DMS153 treated with DMSO at 0.1 percent for 48 hours (cell line): Measurements from ENCODE around the gene LRRC75B.

Experiments used
- DNase-seq: peaks from one replicate; lab custom pipeline; 2025; ENCODE audit not compliant: unreplicated experiment; lab: John Stamatoyannopoulos, UW

LRRC75B gene

DNA sequence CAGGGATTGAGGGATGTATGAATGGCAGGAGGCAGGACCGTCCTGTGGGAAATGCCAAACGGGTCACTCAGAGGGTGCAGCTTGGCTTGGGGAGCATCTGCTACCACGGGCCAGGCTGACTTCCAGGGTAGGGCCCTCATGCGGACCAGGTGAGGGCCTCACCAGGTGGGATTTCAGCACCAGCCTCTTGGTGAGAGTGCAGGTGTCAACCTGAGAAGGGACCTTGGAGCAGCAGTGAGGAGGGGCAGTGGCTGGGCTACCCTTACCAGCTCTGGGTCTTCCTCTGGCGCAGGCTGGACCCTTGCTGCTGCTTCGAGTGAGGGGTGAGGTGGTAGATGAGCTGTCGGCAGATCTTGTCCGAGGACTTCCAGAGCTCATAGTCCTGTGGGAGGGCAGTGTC is 4.9 kb downstream of the LRRC75B start:
- DNase-seq: no peak

DNA sequence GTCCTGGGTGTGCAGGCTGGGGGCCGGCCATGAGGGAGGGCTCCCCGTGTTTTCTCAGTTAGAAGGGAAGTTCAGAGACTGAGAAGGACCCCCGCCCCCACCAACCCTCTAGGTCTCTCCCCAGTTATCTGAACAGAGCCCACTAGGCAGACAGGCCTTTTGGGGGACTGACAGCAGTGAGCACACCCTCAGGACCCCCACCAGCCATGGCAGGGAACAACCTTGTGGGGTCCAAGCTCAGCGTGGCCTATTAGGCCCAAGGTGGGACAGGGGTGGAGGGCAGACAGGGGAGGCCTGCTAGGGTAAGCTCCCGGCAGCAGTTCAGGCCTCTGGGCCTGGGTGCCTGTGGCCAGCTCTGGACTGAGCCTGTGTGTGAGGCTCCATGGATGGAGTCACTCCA is 5.6 kb downstream of the LRRC75B start:
- no peak for DNase-seq

DNA sequence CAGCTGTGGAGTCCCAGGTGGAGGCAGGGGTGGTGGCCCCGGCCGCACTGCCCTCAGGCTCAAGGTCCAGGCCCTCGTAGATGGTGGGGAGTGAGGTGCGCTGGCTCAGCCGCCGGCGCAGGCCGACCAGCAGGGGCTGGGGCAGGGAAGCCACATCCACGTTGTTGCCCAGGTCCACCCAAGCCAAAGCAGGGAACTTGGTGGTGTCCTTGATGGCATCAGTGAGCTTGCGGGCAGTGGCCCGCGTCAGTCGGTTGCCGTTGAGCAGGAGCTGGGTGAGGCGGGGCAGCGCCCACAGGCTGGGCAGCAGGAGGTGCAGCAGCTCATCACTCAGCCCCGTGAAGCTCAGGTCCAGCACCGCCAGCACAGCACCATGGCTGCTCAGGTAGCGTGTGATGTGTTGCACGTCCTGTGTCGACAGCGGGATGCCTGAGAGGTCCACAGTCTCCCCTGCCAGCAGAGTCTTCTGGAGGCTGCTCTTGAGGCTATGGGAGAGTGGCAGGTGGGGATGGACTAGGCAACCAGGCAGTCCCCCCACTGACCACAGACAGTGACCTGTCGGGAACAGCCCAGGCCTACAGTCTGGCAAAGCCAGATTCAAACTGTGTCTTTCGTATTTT is 6.8 kb downstream of the LRRC75B start:
- DNase-seq: no peak

DNA sequence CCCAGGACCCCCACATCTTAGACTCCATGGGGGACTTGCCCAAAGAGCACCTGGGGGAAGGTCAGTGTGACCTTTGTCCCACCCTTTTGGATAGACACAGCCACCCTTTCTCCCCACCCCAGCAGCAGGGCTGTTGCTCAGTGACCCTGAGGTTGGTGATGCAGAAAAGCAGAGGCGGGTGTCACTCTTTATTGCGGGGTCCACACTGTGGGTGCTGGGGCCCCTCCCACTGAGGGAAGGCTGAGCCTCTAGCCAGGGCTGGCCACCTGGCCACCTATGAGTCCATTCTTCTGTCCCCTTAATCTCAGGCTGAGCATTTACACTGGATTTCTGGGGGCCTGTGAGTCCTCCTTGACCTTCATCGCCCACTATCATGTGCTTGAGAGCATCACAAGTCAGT is 7.4 kb downstream of the LRRC75B start:
- DNase-seq: no peak

DNA sequence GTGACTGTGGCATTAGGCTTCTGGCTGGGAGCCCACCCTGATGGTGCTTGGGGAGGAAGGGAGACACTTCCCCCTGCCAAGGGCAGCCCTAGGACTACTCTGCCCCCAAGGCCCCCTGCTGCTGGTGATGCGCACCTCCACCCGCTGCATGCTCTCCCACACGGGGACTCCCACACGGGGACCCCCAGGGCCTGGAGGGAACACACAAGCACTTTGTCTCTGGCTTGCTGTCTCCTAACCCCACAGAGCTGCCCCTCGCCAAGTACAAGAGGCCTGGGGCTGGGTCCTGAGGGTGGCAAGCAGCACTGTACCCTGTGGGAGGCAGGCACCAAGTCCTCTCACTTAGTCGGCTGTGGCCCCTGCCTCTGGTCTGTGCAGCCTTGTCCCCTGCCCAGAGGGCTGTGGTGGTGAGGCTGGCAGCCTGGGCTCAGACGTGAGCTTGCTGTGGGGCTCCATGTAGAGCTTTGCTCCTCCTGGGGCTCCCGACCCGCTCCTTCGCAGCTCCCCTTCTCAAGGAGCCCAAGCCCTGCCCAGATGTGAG is 7.9 kb downstream of the LRRC75B start:
- no peak for DNase-seq

DNA sequence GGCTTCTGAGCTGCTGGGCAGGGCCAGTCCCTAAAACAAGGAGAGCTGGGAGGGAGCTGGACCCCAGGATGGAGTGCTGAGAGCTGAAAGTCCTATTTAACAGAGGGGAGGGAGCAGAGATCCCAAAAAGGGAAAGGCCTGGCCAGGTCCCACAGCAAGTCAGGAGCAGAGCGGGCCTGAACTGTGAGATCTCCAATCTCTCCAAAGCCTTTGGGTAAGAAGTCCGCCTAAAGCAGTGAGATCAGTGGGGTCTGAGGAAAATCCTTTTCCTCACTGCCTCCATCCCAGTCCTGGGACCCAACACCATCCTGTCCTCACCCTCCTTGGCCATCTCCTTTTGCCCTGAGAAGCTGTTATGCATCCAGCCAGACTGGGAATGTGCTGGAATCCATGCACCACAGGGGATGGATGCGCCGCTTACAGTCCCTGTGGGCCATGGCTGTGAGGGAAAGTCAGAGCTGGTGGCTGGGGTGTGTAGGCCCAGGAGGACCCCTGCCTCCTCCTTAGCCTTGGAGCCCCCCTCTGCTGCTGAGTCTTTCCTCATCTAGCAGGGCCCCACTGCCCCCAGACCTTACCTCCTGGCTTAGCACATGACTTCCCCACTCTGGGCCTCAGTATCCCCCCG is 8.6 kb downstream of the LRRC75B start:
- DNase-seq: no peak

DNA sequence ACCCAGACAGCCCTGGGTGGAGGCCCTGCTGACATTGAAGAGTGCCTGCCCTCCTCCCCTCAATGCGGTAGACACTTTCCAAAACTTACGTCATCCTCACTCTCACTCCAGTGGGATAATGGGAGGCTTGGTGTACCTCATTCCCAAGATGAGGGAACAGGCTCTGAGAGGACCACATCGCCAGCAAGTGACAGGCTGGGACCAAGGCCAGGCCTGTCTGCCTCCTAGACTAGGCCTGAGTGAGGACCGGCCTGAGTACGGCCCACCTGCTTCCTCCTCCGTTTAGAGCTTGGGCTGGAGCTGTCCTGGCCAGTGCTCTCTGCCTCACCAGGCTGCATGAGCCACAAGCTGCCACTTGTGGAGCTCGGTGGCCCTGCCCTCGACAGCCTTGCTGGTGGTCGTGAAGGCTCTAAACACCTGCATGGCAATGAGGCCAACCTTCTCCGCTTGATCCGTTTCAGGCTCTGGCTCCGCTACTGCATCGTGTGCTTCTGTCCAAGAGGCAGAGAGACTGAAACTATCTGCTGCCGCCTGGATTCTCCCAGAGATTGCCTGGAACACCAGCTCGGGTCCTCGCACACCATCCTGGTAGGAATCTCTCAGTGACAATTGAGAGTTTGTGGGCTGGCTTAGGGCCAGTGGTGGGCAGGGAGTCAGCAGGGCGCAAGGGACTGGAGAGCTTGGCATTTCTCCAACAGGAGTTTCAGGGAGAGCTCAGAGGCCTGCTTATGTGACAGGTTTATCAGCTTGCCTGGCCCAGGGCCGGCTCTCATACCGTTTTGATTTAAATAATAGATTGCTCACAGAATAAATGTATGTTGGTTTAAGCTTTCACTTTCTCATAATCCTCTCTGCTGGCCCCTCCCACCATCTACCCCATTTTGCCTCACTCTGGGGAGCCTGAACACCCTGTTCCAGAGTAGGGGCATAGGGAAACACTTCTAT is 9.4 kb downstream of the LRRC75B start:
- peak; percentile 60 for DNase-seq

DNA sequence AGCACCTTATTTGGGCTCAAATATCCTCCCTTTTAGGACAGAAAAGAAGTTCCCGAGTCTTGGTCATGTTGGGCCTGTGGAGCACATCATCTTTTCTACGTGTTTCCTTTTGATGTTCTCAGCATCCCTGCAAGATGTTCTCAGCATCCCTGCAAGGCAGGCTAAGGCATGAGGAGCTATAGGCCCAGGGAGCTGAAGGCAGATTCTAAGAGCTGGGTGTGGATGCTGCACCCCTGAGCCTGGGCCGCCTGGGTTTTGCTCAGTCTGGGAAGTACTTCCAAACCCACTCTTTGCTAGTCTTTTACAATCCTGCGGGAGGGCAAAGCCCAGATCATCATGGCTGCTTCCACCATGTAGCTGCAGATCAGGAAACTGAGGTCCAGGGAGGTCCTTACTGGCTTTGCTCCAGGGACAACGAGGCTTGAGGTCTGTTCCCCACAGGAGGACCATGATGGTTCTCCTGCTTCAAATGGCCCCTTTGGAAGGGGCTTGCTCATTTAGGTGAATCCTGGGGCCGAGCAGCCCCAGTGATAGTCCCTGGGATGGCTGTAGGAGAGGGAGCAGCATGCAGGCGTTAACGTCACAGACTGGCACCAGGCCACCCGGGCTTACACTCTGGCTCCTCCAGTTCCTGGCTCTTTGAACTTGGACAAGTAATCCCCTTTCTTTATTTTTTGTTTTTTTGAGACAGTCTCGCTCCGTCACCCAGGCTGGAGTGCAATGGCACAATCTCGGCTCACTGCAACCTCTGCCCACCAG is 10.6 kb downstream of the LRRC75B start:
- no peak for DNase-seq

DNA sequence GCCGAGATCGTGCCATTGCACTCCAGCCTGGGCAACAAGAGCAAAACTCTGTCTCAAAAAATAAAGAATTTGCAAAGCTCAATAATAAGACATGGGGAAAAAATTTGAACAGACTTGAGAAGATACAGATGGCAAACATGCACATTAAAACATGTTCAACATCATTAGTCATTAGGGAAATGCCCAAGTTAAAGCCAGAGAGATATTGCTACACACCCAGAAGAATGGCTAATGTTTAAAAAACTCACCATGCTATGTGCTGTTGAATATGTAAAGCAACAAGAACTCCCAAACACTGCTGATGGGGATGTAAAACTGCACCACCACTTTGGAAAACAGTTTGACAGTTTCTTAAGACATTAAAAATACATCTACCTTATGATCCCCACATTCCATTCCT is 12.6 kb downstream of the LRRC75B start:
- DNase-seq: no peak

DNA sequence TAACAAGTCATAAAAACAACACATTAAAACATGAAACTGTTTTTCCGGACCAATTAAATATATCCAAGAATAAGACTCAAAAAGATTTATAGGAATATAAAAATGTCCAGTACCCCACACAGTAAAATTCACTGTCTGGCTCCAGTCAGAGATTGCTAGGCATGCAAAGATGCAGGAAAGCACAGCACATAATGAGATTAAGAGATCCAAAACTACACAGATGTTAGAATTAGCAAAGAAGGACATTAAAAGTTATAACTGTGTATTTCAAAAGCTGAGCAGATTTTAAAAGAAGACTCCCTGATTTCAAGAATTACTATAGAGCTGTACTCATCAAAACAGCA is 13.6 kb downstream of the LRRC75B start:
- no peak for DNase-seq

DNA sequence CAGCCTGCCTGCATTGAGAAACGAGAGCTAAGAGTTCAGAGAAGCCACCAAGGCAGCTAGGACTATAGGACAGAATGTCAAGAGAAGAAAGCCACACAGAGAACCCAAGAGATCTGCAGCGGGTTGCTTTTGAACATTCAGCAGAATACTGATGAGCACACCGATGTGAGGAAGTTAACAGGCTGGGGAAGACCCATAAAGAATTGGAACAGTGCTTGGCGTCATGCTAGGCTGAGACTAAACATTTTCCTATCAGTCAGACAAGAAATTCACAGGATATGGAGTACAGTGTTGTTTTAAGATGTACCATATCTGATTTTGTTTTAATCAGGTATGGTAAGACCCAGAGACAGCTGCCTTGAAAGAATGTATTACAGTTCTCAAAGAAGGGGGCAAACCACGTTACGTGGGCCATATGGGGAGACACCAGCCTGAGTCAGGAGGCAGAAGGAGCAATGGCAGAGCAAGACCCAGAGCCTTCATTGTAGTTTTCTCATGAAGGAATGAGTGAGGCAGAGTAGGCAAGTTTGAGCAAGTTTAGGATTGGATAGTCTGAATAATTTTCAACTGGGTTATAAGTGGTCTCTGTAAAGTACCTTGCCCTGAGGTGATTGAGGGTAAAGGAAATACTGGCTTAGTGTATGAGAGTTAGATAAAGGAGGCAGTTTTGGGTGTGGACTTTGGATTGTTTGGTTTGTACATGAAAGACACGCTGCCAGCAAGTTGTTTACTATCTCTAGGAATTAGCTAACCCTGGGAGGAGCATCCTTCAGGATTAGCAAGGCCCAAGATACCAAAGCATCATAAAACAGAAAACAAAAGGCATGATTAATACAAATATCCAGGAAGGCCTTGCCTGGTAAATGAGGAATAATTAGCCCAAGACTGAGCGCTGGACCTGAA is 14.3 kb downstream of the LRRC75B start:
- DNase-seq: no peak

DNA sequence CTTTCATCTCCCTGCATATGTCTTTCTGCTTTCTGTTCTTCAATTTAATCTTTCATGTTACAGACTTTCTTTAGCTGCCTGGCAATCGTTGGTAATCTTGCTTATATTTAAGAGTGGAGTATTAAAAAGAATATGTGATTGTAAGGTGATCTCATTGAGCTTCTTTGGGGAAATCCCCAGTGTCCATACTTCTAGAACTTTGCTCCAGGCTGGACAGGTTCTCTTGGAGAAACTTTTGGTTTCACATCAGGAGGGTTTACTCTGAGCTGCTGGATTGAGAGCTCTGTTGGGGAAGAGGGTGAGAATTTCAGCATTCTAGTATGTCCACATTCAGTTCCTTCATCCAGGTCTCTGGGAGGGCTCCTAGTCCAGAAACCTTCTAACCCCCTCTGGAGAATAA is 16.1 kb downstream of the LRRC75B start:
- DNase-seq: no peak

DNA sequence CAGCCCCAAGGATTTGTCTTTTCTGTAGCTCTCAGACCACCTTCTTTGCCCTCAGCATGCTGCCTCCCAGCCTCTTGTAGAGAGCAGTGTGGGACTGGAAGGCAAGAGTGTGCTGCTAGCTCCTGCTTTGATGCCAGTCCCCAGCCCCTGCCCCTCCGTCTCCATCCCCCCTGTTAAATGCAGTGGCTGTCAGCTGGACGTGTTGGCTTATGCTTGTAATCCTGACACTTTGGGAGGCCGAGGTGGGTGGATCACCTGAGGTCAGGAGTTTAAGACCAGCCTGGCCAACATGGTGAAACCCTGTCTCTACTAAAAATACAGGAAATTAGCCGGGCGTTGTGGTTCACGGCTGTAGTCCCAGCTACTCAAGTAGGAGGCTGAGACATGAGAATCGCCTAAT is 21.6 kb downstream of the LRRC75B start:
- no peak for DNase-seq

DNA sequence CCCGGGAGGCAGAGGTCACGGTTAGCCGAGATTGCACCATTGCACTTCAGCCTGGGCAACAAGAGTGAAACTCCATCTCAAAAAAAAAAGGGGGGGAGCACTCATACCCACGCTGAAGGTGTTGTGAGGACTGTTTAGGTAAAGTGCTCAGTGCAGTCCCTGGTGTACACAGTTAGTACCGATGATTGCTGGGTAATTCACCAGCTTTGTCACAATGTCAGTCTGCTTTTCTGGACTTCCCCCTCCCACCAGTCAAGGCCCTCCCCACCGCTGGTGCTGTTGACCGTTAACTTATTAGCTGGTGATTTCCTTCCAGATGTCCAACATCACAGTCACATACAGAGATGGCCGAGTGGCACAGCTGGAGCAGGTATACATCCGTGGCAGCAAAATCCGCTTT is 25.2 kb downstream of the LRRC75B start:
- no peak for DNase-seq

DNA sequence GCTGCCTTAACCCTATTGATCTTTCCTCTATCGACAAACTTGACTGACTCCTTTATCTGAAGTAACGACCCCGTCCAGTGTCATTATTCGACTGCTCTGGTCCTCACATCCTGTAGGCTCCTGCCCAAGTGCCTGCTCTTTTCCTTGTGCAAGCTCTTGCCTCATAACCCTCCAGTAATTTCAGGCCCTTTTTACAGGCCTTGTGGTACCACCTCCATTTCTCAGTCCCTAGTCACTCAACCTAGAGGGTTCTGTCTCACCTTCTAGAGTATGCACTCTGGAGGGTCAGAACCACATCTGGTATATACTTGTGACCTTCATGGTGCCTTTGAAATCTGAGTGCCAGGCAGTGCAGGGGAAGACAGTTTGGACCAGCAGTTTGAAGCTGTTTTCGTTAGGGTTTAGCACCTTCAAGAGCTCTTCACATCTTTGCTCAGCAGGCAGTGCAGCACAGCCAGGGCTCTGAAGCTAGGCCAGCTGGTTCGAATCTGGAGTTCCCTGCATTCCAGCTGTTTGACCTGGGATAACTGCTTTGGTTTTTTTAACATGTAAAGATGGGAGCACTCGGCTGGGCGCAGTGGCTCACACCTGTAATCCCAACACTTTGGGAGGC is 25.9 kb downstream of the LRRC75B start:
- DNase-seq: no peak

DNA sequence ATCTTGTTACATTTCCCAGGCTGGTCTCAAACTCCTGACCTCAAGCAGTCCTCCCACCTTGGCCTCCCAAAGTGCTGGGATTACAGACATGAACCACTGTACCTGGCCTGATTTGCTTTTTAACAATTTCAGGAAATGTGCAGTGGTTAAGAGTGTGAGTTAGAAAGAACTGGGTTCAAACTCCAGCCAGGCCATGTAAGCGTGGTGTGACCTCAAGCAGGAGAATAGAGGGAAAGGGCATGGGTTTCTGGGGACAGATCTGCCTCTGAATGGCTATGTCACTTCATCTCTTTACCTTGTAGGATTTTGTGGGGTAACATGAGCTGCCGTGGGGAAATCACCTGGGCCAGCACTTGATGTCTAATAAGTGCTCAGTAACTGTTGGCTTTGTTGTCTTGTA is 27.8 kb downstream of the LRRC75B start:
- no peak for DNase-seq

DNA sequence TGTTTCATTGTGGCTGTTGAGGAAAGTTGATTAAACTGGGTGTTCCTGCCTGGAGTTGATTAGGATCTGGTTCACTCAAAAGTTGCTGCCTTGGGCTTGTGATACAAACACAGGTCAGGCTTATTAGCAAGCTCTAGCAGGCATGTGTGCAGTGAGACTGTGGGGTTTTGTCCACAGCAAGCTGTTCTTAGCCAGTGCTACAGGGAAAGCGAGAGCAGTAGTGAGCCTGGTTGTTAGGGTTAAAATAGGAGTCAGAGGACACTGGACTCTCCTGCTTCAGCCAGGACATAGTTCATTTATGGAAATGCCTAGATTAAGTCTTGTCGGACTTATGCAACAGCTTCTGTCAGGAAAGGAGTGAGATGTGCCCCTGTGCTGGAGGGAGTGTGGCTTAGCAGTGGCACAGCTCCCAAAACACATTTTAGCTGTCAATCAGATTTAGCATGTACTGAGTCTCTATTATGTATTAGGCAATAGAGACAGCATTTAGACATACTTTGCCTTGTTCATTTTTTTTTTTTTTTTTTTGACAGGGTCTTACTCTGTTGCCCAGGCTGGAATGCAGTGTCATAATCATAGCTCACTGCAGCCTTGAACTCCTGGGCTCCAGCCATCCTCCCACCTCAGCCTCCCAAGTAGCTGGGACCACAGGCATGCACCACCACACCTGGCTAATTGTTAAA is 28.4 kb downstream of the LRRC75B start:
- no peak for DNase-seq

DNA sequence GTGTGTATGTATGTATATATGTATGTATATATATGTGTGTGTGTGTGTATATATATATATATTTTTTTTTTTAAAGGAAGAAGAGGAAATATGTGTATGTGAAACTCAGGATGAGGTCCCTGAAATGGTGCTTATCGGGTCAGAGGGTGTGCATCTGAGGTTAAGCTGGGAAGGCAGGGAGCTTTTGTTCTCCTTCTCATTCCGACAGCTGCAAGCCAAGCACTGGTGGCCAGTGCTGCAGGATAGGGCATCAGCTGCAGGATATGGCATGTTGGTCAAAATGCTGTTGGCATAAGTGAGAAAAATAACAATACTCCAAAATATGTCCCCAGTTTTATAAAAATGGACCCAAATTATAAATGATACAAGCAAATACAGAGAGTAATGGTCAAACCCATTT is 29.6 kb downstream of the LRRC75B start:
- DNase-seq: no peak

DNA sequence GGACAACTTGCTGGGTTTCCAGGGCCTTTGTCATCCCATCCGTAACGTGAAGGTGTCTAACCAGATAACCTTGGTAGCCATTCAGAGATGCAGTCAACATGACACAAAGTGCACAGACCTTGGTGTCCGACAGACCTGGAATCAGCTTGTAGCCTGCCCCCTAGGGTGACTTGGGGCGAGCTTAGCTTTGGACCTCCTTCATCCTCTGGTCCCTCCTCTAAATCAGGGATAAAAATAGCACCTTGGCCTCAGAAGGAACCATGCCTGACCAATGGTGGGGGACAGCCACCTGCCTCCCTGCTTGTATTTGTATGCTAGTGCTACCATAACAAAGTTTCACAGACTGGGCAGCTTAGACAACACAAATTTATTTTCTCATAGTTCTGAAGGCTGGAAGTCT is 33.4 kb downstream of the LRRC75B start:
- no peak for DNase-seq
